GM12878 (cell line): ENCODE data around the gene ELFN2. TPM values are rescaled to one million over a fixed set of nuclear protein-coding genes. Genes with fewer than 3 reads are reported as not detected.

Experiments
- ATAC-seq: fragments of 200-7000 bp; cut with Tn5 transposase; 3 replicates; pipeline ENCODE4 v1.9.1; 2020; ENCODE audit warnings: mild to moderate bottlenecking, moderate library complexity
- BruUV-seq: library from RNA; stranded (reverse); fragments of 400-500 nt; replicated peaks from 2 replicates; lab custom pipeline; 2021; lab: Mats Ljungman, UMichigan
- CTCF ChIA-PET: fragments of 300-600 bp; sonication (Branson Sonifier 250); formaldehyde crosslinking; extraction: SDS; loops from one replicate; lab custom pipeline; 2021; ENCODE audit warnings: inconsistent platforms; lab: Yijun Ruan, JAX
- POLR2A ChIA-PET: fragments of 350-600 bp; formaldehyde crosslinking; extraction: SDS; loops from one replicate; lab custom pipeline; 2021; ENCODE audit warnings: inconsistent platforms; lab: Charles Lee
- RAD21 ChIA-PET: fragments of 300-600 bp; sonication (Branson Sonifier 250); formaldehyde crosslinking; loops from one replicate; lab custom pipeline; 2023; ENCODE audit warnings: antibody characterized with exemption; ENCODE audit not compliant: unreplicated experiment; lab: Charles Lee
- SMC1A ChIA-PET: fragments of 300-600 bp; sonication (Branson Sonifier 250); formaldehyde crosslinking; loops from one replicate; lab custom pipeline; 2023; ENCODE audit not compliant: unreplicated experiment, uncharacterized antibody; lab: Charles Lee
- DNase-seq: peaks from one replicate; pipeline ENCODE4 v3.0.0-alpha.2; 2011; ENCODE audit warnings: low read depth, low spot score
- FAIRE-seq: peaks from 3 replicates; lab custom pipeline; 2011; peaks lifted over from hg19 to GRCh38; lab: Jason Lieb, UNC
- H2AFZ ChIP-seq: 2 replicates; pipeline ENCODE4 v1.6.0; 2011; ENCODE audit warnings: low read depth, low read length, control low read depth; ENCODE audit not compliant: control insufficient read depth
- H3K27ac ChIP-seq: 2 replicates; pipeline ENCODE4 v1.5.1; 2011; ENCODE audit warnings: control low read depth; ENCODE audit not compliant: control insufficient read depth, insufficient read depth
- H3K27me3 ChIP-seq, 2 experiments: replicated peaks in 1 of 2; 2 replicates each; pipeline versions ENCODE4 v1.6.0 to v1.6.1; 2011; ENCODE audit warnings: low read length in 1 of 2; ENCODE audit not compliant: control insufficient read depth in 2 of 2, insufficient read depth in 2 of 2
- H3K36me3 ChIP-seq, 2 experiments: 2 replicates each; pipeline ENCODE4 v1.5.1; 2011; ENCODE audit warnings: low read length in 1 of 2; ENCODE audit not compliant: control insufficient read depth in 2 of 2, insufficient read depth in 2 of 2
- H3K4me1 ChIP-seq: 2 replicates; pipeline ENCODE4 v1.6.1; 2011; ENCODE audit warnings: mild to moderate bottlenecking, low read length, moderate library complexity, mixed read lengths; ENCODE audit not compliant: control insufficient read depth, insufficient read depth
- H3K4me2 ChIP-seq: 2 replicates; pipeline ENCODE4 v1.6.0; 2011; ENCODE audit warnings: control low read depth; ENCODE audit not compliant: control insufficient read depth, insufficient read depth
- H3K4me3 ChIP-seq: fragments of 200-600 bp; sonication (generic); 2 replicates; pipeline ENCODE4 v1.5.1; 2016
- H3K79me2 ChIP-seq: 2 replicates; pipeline ENCODE4 v1.6.0; 2011; ENCODE audit warnings: low read length; ENCODE audit not compliant: control insufficient read depth, insufficient read depth
- H3K9ac ChIP-seq: 2 replicates; pipeline ENCODE4 v1.8.0; 2011; ENCODE audit warnings: low read length, control low read depth, mixed read lengths; ENCODE audit not compliant: control insufficient read depth, insufficient read depth
- H3K9me3 ChIP-seq: replicated peaks from 3 replicates; pipeline ENCODE4 v1.5.1; 2011; ENCODE audit warnings: mild to moderate bottlenecking, low read length; ENCODE audit not compliant: control insufficient read depth, insufficient read depth
- H4K20me1 ChIP-seq: 2 replicates; pipeline ENCODE4 v1.6.0; 2011; ENCODE audit not compliant: control insufficient read depth, insufficient read depth
- CEBPB ChIP-seq, 2 experiments: fragments of 150-350 bp in 1 of 2; IDR thresholded peaks; 2 replicates each; pipeline ENCODE4 v1.6.1; 2012 to 2014; ENCODE audit warnings: low read depth in 2 of 2, low read length in 2 of 2, borderline replicate concordance in 1 of 2, inconsistent platforms in 1 of 2
- FOXM1 ChIP-seq: IDR thresholded peaks from 2 replicates; pipeline ENCODE4 v1.6.1; 2012; ENCODE audit warnings: low read depth, mild to moderate bottlenecking, inconsistent platforms, low read length, moderate library complexity
- MYB ChIP-seq: fragments of 150-350 bp; IDR thresholded peaks from 2 replicates; pipeline ENCODE4 v1.6.1; 2014; ENCODE audit warnings: mild to moderate bottlenecking, low read depth, low read length, borderline replicate concordance
- WGBS: methylation state at CpG from one replicate; pipeline ENCODE4 v1.1.6; 2016; ENCODE audit warnings: low lambda C conversion rate; ENCODE audit not compliant: insufficient replicate concordance, insufficient coverage; ENCODE audit errors: missing lambda C conversion rate; 5-methylcytosine and 5-hydroxymethylcytosine counted together
- in situ Hi-C: fragments of 300-500 bp; cut with MboI; formaldehyde crosslinking; loops from 9 replicates; pipeline ENCODE4 v1.14.3; 2018; ENCODE audit warnings: mixed read lengths
- intact Hi-C: fragments of 100-400 bp; cut with micrococcal nuclease; formaldehyde crosslinking; loops from one replicate; pipeline ENCODE4 v1.14.2; 2022; ENCODE audit not compliant: unreplicated experiment
- polyA plus RNA-seq, 11 experiments: library from polyadenylated mRNA; depleted of rRNA in 4 of 11; unstranded in 6 of 11; stranded (reverse) in 5 of 11; fragments of >200 nt; fragmentation: Nextera tagmentation in 4 of 11; fragmentation: Illumina TruSeq in 1 of 11; extraction: Ambion mirVana in 4 of 11; extraction: Trizol in 1 of 11; gene quantifications; 1 replicate in 1 of 11; 2 replicates in 10 of 11; pipeline versions ENCODE4 v1.2.1 to v1.2.3, GENCODE V29; 2011 to 2016; ENCODE audit warnings: inconsistent platforms in 2 of 11, missing spikeins in 2 of 11, low read depth in 1 of 11
- total RNA-seq, 4 experiments: library from RNA; depleted of rRNA in 3 of 4; stranded (reverse); fragments of >200 nt in 3 of 4; fragmentation: Illumina TruSeq in 1 of 4; extraction: Trizol in 1 of 4; gene quantifications; 2 replicates each; pipeline versions ENCODE4 v1.2.1 to v1.2.3, GENCODE V29; 2013 to 2021
- TF ChIP-seq, protein P1 (sequence below): fragments of 450-650 bp; IDR thresholded peaks from 2 replicates; pipeline ENCODE4 v1.6.1; 2017; ENCODE audit warnings: mild to moderate bottlenecking
- TF ChIP-seq, protein P2 (sequence below): fragments of 450-650 bp; IDR thresholded peaks from 2 replicates; pipeline ENCODE4 v1.6.1; 2017; ENCODE audit warnings: low read depth, mild to moderate bottlenecking, moderate library complexity

Gene ELFN2
- total and polyA plus RNA-seq, 10 of the 15 experiments (the other 5 are each of a cell fraction or from before 2014, with no cell fraction given): 0.03 to 0.05 TPM; not detected in 8

DNA sequence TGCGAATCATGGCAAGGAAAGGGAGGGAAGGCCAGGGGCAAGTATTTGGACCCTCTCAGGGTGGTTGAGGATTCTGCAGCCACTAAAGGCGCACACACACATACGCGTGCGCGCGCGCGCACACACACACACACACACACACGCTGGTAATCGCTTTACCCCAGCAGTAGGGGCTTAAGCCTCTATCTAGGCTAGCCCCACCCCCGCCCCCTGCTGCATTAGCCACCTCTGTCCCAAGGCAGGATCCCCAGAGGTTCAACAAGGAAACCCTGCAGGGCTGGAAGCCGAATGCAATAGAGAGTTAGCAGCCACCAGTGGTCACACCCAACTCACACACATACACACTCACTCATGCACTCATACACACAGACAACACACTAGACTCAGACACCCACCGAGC is 28.6 kb upstream of the ELFN2 start:
- ATAC-seq (no peak), FAIRE-seq (no peak), DNase-seq (no peak)
- Histone ChIP-seq H3K27me3 (no peaks in the 10 kb centered on the region), H3K4me2 (no peak overlapping the region), H3K79me2 (no peaks in the 10 kb centered on the region), H3K36me3 (no peaks in the 10 kb centered on the region), H2AFZ (no peak overlapping the region), H3K27ac (no peak overlapping the region), H3K4me3 (no peak overlapping the region), H4K20me1 (0 out of 2 replicates have a peak, but pooled peaks cover 2% of the 10 kb centered on the region), H3K9me3 (no peaks in the 10 kb centered on the region), H3K4me1 (no peaks in the 10 kb centered on the region), H3K9ac (no peak overlapping the region)
- POLR2A ChIA-PET: no interaction called here
- RAD21 ChIA-PET: interaction anchor here (0.8 to 4.4 kb wide), 2 partner anchors 140 to 191 kb away, joined by 3 to 44 read pairs; no protein-coding TSS in a partner anchor
- TF ChIP-seq FOXM1 (no peak), CEBPB (IDR thresholded peaks at IDR 0.05; ENCODE audit: borderline replicate concordance in 1 of 2, low read depth in 2 of 2, low read length in 2 of 2) (no peak), MYB (no peak)
- TF ChIP-seq, protein P1, sequence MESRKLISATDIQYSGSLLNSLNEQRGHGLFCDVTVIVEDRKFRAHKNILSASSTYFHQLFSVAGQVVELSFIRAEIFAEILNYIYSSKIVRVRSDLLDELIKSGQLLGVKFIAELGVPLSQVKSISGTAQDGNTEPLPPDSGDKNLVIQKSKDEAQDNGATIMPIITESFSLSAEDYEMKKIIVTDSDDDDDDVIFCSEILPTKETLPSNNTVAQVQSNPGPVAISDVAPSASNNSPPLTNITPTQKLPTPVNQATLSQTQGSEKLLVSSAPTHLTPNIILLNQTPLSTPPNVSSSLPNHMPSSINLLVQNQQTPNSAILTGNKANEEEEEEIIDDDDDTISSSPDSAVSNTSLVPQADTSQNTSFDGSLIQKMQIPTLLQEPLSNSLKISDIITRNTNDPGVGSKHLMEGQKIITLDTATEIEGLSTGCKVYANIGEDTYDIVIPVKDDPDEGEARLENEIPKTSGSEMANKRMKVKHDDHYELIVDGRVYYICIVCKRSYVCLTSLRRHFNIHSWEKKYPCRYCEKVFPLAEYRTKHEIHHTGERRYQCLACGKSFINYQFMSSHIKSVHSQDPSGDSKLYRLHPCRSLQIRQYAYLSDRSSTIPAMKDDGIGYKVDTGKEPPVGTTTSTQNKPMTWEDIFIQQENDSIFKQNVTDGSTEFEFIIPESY: no peak
- TF ChIP-seq, protein P2, sequence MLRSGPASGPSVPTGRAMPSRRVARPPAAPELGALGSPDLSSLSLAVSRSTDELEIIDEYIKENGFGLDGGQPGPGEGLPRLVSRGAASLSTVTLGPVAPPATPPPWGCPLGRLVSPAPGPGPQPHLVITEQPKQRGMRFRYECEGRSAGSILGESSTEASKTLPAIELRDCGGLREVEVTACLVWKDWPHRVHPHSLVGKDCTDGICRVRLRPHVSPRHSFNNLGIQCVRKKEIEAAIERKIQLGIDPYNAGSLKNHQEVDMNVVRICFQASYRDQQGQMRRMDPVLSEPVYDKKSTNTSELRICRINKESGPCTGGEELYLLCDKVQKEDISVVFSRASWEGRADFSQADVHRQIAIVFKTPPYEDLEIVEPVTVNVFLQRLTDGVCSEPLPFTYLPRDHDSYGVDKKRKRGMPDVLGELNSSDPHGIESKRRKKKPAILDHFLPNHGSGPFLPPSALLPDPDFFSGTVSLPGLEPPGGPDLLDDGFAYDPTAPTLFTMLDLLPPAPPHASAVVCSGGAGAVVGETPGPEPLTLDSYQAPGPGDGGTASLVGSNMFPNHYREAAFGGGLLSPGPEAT: no peak
- in situ Hi-C loops: loop anchor here (5.0 kb wide), 2 partner anchors 139 to 194 kb away; no protein-coding TSS in a partner anchor
- 67% methylated on average over 6 of the region's 14 CpGs for WGBS
- intact Hi-C loops: no loop called here
- SMC1A ChIA-PET: interaction anchor here (0.8 to 5.4 kb wide), 4 partner anchors 13 to 196 kb away, joined by 3 to 21 read pairs (median 3); no protein-coding TSS in a partner anchor
- BruUV-seq: no TSS peak
- CTCF ChIA-PET: interaction anchor here (0.8 to 6.1 kb wide), 9 partner anchors 28 to 374 kb away, joined by 3 to 90 read pairs (median 3); no protein-coding TSS in a partner anchor
